Keratinocyte (primary cell): ENCODE results near the gene RASD2. TPM values are rescaled to one million over a fixed set of nuclear protein-coding genes. Genes with fewer than 3 reads are reported as not detected.

ENCODE experiments used
- DNase-seq: peaks from one replicate; pipeline ENCODE4 v3.0.0-alpha.2; 2011; ENCODE audit warnings: low read depth, missing footprints, low spot score
- FAIRE-seq: peaks from 2 replicates; lab custom pipeline; 2011; peaks lifted over from hg19 to GRCh38; lab: Jason Lieb, UNC
- H2AFZ ChIP-seq: 2 replicates; pipeline ENCODE4 v1.6.0; 2012; ENCODE audit warnings: low read length, control low read depth, inconsistent platforms; ENCODE audit not compliant: control insufficient read depth
- H3K27ac ChIP-seq: 2 replicates; pipeline ENCODE4 v1.5.1; 2011; ENCODE audit warnings: low read length; ENCODE audit not compliant: control insufficient read depth, insufficient read depth
- H3K27me3 ChIP-seq: 3 replicates; pipeline ENCODE4 v1.6.0; 2011; ENCODE audit warnings: low read length; ENCODE audit not compliant: control insufficient read depth, insufficient read depth; ENCODE audit errors: extremely low read depth
- H3K36me3 ChIP-seq, 2 experiments: 2 replicates in 1 of 2; 3 replicates in 1 of 2; pipeline ENCODE4 v1.5.1; 2011; ENCODE audit warnings: low read length in 2 of 2, mild to moderate bottlenecking in 1 of 2; ENCODE audit not compliant: control insufficient read depth in 2 of 2, insufficient read depth in 2 of 2; ENCODE audit errors: extremely low read depth in 1 of 2
- H3K4me1 ChIP-seq: 3 replicates; pipeline ENCODE4 v1.5.1; 2011; ENCODE audit warnings: low read length; ENCODE audit not compliant: control insufficient read depth, insufficient read depth; ENCODE audit errors: extremely low read depth
- H3K4me2 ChIP-seq: 3 replicates; pipeline ENCODE4 v1.6.0; 2011; ENCODE audit warnings: low read depth, low read length; ENCODE audit not compliant: control insufficient read depth, insufficient read depth; ENCODE audit errors: extremely low read depth
- H3K4me3 ChIP-seq, 3 experiments: fragments of 200-600 bp in 1 of 3; sonication (generic) in 1 of 3; 2 replicates in 2 of 3; 3 replicates in 1 of 3; pipeline ENCODE4 v1.5.1; 2011 to 2016; ENCODE audit warnings: low read length in 3 of 3, mild to moderate bottlenecking in 3 of 3, control low read depth in 2 of 3, inconsistent platforms in 1 of 3, low read depth in 1 of 3, mixed read lengths in 1 of 3, mixed run types in 1 of 3, moderate library complexity in 1 of 3; ENCODE audit not compliant: control insufficient read depth in 2 of 3, insufficient read depth in 2 of 3; ENCODE audit errors: extremely low read depth in 1 of 3
- H3K79me2 ChIP-seq: 2 replicates; pipeline ENCODE4 v1.6.0; 2012; ENCODE audit warnings: low read length; ENCODE audit not compliant: control insufficient read depth, insufficient read depth
- H3K9ac ChIP-seq: 3 replicates; pipeline ENCODE4 v1.6.0; 2011; ENCODE audit warnings: low read length; ENCODE audit not compliant: control insufficient read depth, insufficient read depth; ENCODE audit errors: extremely low read depth
- H3K9me1 ChIP-seq: 3 replicates; pipeline ENCODE4 v1.6.0; 2011; ENCODE audit warnings: low read length; ENCODE audit not compliant: control insufficient read depth, insufficient read depth; ENCODE audit errors: extremely low read depth
- H3K9me3 ChIP-seq: 2 replicates; pipeline ENCODE4 v1.5.1; 2012; ENCODE audit warnings: low read depth, low read length; ENCODE audit not compliant: control insufficient read depth
- H4K20me1 ChIP-seq: 3 replicates; pipeline ENCODE4 v1.6.0; 2011; ENCODE audit warnings: low read length; ENCODE audit not compliant: control insufficient read depth, insufficient read depth; ENCODE audit errors: extremely low read depth
- CTCF ChIP-seq, 3 experiments: IDR thresholded peaks in 1 of 3; conservative IDR thresholded peaks in 1 of 3; optimal IDR thresholded peaks in 1 of 3; 2 replicates in 2 of 3; 3 replicates in 1 of 3; pipeline versions ENCODE3 to v1.5.1; 2011; ENCODE audit warnings: low read length in 3 of 3, mild to moderate bottlenecking in 3 of 3, moderate library complexity in 2 of 3, control low read depth in 1 of 3, inconsistent platforms in 1 of 3; ENCODE audit not compliant: insufficient read depth in 2 of 3; ENCODE audit errors: extremely low read depth in 1 of 3
- EZH2 ChIP-seq: IDR thresholded peaks from one replicate; pipeline ENCODE4 v1.6.1; 2012; ENCODE audit warnings: inconsistent platforms, mild to moderate bottlenecking, low read length, moderate library complexity
- dilution Hi-C: fragments of 300-500 bp; cut with MboI; formaldehyde crosslinking; loops from one replicate; pipeline ENCODE4 v1.7.0; 2020; ENCODE audit warnings: low sequenced_read_pairs; ENCODE audit not compliant: extremely low pct_ligation_motif_present
- polyA plus RNA-seq, 5 experiments: library from polyadenylated mRNA; depleted of rRNA in 3 of 5; stranded (reverse) in 3 of 5; stranded (forward) in 1 of 5; unstranded in 1 of 5; fragments of >200 nt; gene quantifications; 1 replicate in 1 of 5; 2 replicates in 3 of 5; 3 replicates in 1 of 5; pipeline versions ENCODE4 v1.2.1 to v1.2.3, GENCODE V29; 2011 to 2012; ENCODE audit warnings: missing spikeins in 2 of 5, low read depth in 1 of 5, low replicate concordance in 1 of 5

RASD2 gene
- polyA plus RNA-seq, 1 donor (not counting 4 experiments of a cell fraction or from before 2014, with no cell fraction given) = 0.03 TPM

- Histone ChIP-seq H2AFZ (no peak overlapping the region), H3K4me2 (peak overlapping the region; percentile 48), H3K9me3 (no peaks in the 10 kb centered on the region), H3K9me1 (no peaks in the 10 kb centered on the region), H3K79me2 (no peaks in the 10 kb centered on the region), H3K36me3 (no peaks in the 10 kb centered on the region), H3K4me1 (peaks cover 15% of the 10 kb centered on the region), H4K20me1 (no peaks in the 10 kb centered on the region), H3K4me3 (no peak overlapping the region), H3K27ac (no peak overlapping the region), H3K9ac (no peak overlapping the region), H3K27me3 (no peaks in the 10 kb centered on the region)
- TF ChIP-seq CTCF (optimal IDR thresholded peaks at IDR 0.05 in 1 of 3, IDR thresholded peaks at IDR 0.05 in 1 of 3, conservative IDR thresholded peaks at IDR 0.05 in 1 of 3; ENCODE audit: extremely low read depth in 1 of 3, insufficient read depth in 2 of 3, low read length in 3 of 3) (no peak), EZH2 (no peak)
- no peak for FAIRE-seq
- dilution Hi-C loops = no loop called here
- no peak for DNase-seq
Measured at GRCh38 chr22:35522225-35523149, 18.1 kb upstream of the RASD2 start.

- H4K20me1 ChIP-seq = no peaks in the 10 kb centered on the region
- no peaks in the 10 kb centered on the region for H3K9me1 ChIP-seq
- H3K4me3 ChIP-seq = no peak overlapping the region
- DNase-seq (no peak), FAIRE-seq (no peak)
- H3K36me3 ChIP-seq = no peaks in the 10 kb centered on the region
- peaks cover 15% of the 10 kb centered on the region for H3K4me1 ChIP-seq
- no peaks in the 10 kb centered on the region for H3K27me3 ChIP-seq
- H3K4me2 ChIP-seq = no peak overlapping the region
- H3K9me3 ChIP-seq = no peaks in the 10 kb centered on the region
- TF ChIP-seq CTCF (optimal IDR thresholded peaks at IDR 0.05 in 1 of 3, IDR thresholded peaks at IDR 0.05 in 1 of 3, conservative IDR thresholded peaks at IDR 0.05 in 1 of 3; ENCODE audit: extremely low read depth in 1 of 3, insufficient read depth in 2 of 3, low read length in 3 of 3) (no peak), EZH2 (no peak)
- H3K79me2 ChIP-seq = no peaks in the 10 kb centered on the region
- no peak overlapping the region for H3K27ac ChIP-seq
- H3K9ac ChIP-seq = no peak overlapping the region
- dilution Hi-C loops = no loop called here
- no peak overlapping the region for H2AFZ ChIP-seq
Measured at GRCh38 chr22:35523167-35523947, 17.3 kb upstream of the RASD2 start.
